Measurements from ENCODE around the gene HAGH. TPM values are rescaled to one million over a fixed set of nuclear protein-coding genes. Genes with fewer than 3 reads are reported as not detected.

Gene HAGH
- total RNA-seq, 3 donors from 2014 or later, result 34.4 to 45.9 (median 35.3) TPM

GRCh38 chr16:1789643-1790045, 37.0 kb downstream of the HAGH start:
- H3K9me3 Mint-ChIP-seq, result no peaks in the 10 kb centered on the region
- peaks cover 10% of the 10 kb centered on the region for H3K4me1 Mint-ChIP-seq (ENCODE audit: low read depth)
- ATAC-seq (no peak), DNase-seq (no peak)
- H3K4me3 Mint-ChIP-seq, result no peak overlapping the region
- no peaks in the 10 kb centered on the region for H3K27me3 Mint-ChIP-seq (ENCODE audit: low read depth)
- H3K36me3 Mint-ChIP-seq (ENCODE audit: insufficient read depth), result peaks cover 4% of the 10 kb centered on the region

DNA sequence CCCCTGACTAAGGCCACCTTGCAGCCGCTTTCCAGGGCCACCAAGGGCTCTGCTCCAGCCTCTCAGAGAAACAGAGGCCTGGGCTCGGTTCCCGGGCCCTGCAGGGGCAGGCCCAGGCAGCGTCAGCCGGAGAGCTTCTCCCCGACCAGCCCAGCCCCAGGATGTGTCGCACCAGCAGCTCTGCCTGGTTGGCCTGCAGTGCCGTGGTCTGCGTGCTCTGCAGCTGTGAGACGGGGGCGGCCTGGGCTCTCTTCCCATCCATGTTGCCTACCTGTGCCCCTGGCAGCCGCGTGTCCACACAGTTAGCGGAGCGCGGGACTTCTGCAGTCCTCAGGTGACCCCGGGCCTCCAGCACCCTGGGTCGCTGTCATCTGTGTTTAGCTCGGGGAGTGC, 37.9 kb downstream of the HAGH start:
- no peak overlapping the region for H3K4me3 Mint-ChIP-seq
- no peaks in the 10 kb centered on the region for H3K9me3 Mint-ChIP-seq
- H3K36me3 Mint-ChIP-seq (ENCODE audit: insufficient read depth), result peaks cover 4% of the 10 kb centered on the region
- DNase-seq (no peak), ATAC-seq (no peak)
- H3K4me1 Mint-ChIP-seq (ENCODE audit: low read depth), result peaks cover 12% of the 10 kb centered on the region
- H3K27me3 Mint-ChIP-seq (ENCODE audit: low read depth), result no peaks in the 10 kb centered on the region

DNA sequence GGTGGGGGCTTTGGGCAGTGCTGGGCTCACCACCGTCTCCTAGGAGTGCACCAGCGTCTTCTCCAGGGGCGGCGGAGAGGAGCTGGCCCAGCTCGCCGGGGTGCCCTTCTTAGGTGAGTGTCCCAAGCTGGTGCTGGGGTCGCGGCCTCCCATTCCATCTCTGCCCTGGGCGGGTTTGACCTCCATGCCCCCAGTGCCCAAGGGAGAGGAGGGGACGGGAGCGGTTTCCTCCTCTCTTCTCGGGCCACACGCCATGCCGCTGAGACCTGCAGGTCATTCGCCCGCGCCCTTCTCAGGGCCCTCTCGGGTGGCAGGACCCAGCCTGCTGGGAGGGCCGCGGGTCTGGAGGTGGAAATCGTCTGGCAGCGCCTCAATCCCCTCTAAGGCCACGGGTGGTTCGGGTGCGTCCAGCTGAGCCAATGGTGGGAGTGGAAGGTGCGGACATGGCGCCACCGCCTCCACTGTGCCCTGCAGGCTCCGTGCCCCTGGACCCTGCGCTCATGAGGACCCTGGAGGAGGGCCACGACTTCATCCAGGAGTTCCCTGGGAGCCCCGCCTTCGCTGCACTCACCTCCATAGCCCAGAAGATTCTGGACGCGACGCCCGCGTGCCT, 38.4 kb downstream of the HAGH start:
- Mint-ChIP-seq H3K36me3 (ENCODE audit: insufficient read depth) (peaks cover 4% of the 10 kb centered on the region), H3K4me1 (ENCODE audit: low read depth) (peaks cover 16% of the 10 kb centered on the region), H3K4me3 (no peak overlapping the region), H3K9me3 (no peaks in the 10 kb centered on the region), H3K27me3 (ENCODE audit: low read depth) (no peaks in the 10 kb centered on the region)
- DNase-seq (no peak), ATAC-seq (no peak)

DNA sequence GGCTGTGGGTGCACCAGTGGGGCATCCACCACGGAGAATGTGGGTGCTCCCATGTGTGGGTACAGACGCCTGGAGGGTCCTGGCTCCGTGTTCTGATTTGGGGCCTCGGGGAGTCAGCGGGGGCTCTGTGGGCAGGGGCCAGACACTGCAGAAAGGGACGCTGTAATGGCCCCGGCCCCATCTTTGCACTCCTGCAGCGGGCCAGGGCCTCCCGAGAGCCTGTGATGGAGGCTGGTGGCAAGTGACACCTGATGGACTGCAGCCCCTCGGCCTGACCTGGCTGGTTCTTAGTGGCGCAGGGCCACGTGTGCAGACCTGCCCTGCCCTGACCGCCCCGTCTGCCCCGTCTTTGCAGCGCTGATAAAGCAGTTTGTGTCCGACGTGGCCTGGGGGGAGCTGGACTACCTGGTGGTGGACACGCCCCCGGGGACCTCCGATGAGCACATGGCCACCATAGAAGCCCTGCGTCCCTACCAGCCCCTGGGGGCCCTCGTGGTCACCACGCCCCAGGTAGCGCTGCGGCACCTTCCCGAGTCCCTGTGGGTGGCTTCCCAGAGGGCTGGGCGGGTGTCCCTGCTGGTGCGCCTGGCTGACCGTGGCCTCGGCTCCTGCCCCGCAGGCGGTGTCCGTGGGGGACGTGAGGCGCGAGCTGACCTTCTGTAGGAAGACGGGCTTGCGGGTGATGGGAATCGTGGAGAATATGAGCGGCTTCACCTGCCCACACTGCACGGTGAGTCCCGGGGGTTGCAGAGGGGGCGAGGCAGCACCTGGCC, 39.1 kb downstream of the HAGH start:
- Mint-ChIP-seq H3K9me3 (no peaks in the 10 kb centered on the region), H3K4me3 (no peak overlapping the region), H3K4me1 (ENCODE audit: low read depth) (peaks cover 20% of the 10 kb centered on the region), H3K27me3 (ENCODE audit: low read depth) (no peaks in the 10 kb centered on the region), H3K36me3 (ENCODE audit: insufficient read depth) (peaks cover 4% of the 10 kb centered on the region)
- DNase-seq (no peak), ATAC-seq (no peak)

- no peaks in the 10 kb centered on the region for H3K9me3 Mint-ChIP-seq
- no peaks in the 10 kb centered on the region for H3K27me3 Mint-ChIP-seq (ENCODE audit: low read depth)
- ATAC-seq (no peak), DNase-seq (no peak)
- H3K4me1 Mint-ChIP-seq (ENCODE audit: low read depth), result peaks cover 20% of the 10 kb centered on the region
- no peak overlapping the region for H3K4me3 Mint-ChIP-seq
- H3K36me3 Mint-ChIP-seq (ENCODE audit: insufficient read depth), result peaks cover 4% of the 10 kb centered on the region
Observed at GRCh38 chr16:1787056-1787321, 39.6 kb downstream of the HAGH start.

- H3K27me3 Mint-ChIP-seq (ENCODE audit: low read depth), result no peaks in the 10 kb centered on the region
- H3K4me1 Mint-ChIP-seq (ENCODE audit: low read depth), result peaks cover 25% of the 10 kb centered on the region
- H3K36me3 Mint-ChIP-seq (ENCODE audit: insufficient read depth), result peaks cover 4% of the 10 kb centered on the region
- ATAC-seq (no peak), DNase-seq (no peak)
- H3K9me3 Mint-ChIP-seq, result no peaks in the 10 kb centered on the region
- H3K4me3 Mint-ChIP-seq, result no peak overlapping the region
Observed at GRCh38 chr16:1786242-1787055, 40.2 kb downstream of the HAGH start.

DNA sequence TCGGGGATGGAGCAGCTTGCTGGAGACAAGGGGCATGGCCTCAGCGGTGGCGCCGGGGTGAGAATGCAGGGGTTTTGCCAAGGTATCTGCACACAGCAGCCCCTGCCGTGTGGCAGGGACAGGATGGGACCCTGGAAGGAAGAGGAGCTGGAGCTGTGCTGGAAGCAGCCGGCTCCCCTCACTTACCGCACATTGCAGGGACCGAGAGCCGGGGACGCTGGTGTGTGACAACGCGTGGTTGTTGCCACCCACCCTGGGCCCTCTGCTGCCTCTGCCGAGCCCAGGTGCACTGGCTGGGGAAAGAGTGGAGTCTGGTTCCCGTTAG, 40.8 kb downstream of the HAGH start:
- no peak for DNase-seq
- Mint-ChIP-seq H3K4me1 (ENCODE audit: low read depth) (peaks cover 25% of the 10 kb centered on the region), H3K4me3 (no peak overlapping the region), H3K9me3 (no peaks in the 10 kb centered on the region), H3K27me3 (ENCODE audit: low read depth) (no peaks in the 10 kb centered on the region), H3K36me3 (ENCODE audit: insufficient read depth) (peaks cover 4% of the 10 kb centered on the region)
- no peak for ATAC-seq

- H3K27me3 Mint-ChIP-seq (ENCODE audit: low read depth), result no peaks in the 10 kb centered on the region
- H3K4me1 Mint-ChIP-seq (ENCODE audit: low read depth), result peaks cover 25% of the 10 kb centered on the region
- no peaks in the 10 kb centered on the region for H3K9me3 Mint-ChIP-seq
- no peak overlapping the region for H3K4me3 Mint-ChIP-seq
- H3K36me3 Mint-ChIP-seq (ENCODE audit: insufficient read depth), result peaks cover 4% of the 10 kb centered on the region
- no peak for DNase-seq
- no peak for ATAC-seq
Observed at GRCh38 chr16:1784977-1785845, 41.4 kb downstream of the HAGH start.

DNA sequence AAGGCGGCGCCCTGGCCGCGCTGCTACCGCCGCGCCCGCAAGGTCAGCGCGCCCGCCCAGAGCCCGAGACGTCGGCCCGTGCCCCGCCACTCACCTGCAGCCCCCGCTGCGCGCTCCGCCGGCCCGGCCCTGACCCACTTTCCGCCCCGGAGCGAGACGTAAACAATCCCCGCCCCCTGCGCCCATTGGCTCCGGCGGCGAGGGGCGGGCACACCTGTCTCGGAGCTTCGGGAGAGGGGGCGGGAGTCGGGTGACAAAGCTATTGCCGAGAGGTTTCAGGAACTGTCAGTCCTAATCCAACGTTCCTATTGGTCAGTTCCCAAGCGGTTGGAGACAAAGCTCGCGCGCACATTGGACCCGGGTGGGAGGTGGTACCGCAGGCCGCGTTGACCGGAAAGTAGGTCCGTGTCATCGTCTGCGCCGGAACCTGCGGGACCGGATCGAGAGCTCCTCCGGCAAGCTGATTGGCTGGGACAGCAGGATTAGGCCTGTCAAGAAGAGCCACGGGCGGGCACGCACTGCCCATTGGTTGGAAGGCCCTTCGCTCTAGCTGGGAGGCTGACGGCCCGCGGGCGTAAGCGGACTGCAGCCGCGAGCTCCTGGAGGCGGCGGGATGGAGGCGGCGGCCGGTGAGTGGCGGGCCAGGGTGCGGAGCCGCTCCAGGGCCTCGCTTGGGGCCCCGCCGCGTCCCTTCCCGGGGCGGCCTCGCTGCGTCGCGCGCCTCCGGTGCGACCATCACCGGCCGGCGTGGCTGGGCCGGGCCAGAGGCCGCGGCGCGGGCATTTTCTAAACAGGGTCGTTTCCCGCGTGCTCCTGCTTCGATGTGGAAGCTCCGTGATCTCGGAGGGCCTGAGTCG, 44.0 kb downstream of the HAGH start, which contains the start of the genes NUBP2 and SPSB3:
Gene NUBP2, plus strand, starts transcription at position 553 of the 857 bp plus-strand sequence. Its CDS starts 61 bp downstream, at position 614.
Gene SPSB3, minus strand, starts transcription at position 164 of the 857 bp plus-strand sequence. CDS start 1,088 bp downstream, outside the sequence.
- DNase-seq, result peak; percentile 95
- Mint-ChIP-seq H3K4me1 (ENCODE audit: low read depth) (peaks cover 25% of the 10 kb centered on the region), H3K4me3 (peak within 1 kb of the TSS; percentile 92), H3K27me3 (ENCODE audit: low read depth) (no peaks in the 10 kb centered on the region), H3K36me3 (ENCODE audit: insufficient read depth) (no peaks in the 10 kb centered on the region), H3K9me3 (no peaks in the 10 kb centered on the region)
- ATAC-seq, result peak; percentile 88 to 89

- ATAC-seq (peak; percentile 15 to 19), DNase-seq (no peak)
- Mint-ChIP-seq H3K9me3 (no peaks in the 10 kb centered on the region), H3K4me1 (ENCODE audit: low read depth) (peaks cover 24% of the 10 kb centered on the region), H3K27me3 (ENCODE audit: low read depth) (no peaks in the 10 kb centered on the region), H3K4me3 (peak overlapping the region; percentile 84), H3K36me3 (ENCODE audit: insufficient read depth) (no peaks in the 10 kb centered on the region)
Observed at GRCh38 chr16:1781758-1782407, 44.7 kb downstream of the HAGH start.

DNA sequence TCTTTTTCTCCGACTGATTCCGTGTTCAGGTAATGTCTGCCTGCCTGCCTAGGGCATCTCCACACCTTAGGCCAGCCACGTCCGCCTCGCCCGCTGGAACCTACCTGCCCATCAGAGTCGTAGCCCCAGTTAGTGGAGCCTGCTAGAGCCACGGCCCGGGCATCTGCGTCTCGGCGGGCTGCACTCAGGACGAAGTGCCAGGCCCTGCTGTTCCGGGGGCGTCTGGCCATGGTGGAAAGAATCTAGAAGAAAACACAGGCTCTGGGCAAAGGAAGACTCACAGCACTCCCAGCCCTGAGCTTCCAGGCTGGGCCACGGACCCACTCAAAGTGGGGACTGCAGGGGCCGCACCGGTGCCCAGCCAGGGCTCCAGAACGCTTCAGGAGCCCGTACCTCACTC, 45.4 kb downstream of the HAGH start:
- Mint-ChIP-seq H3K27me3 (ENCODE audit: low read depth) (no peaks in the 10 kb centered on the region), H3K4me3 (peak overlapping the region; percentile 81), H3K9me3 (no peaks in the 10 kb centered on the region), H3K4me1 (ENCODE audit: low read depth) (peaks cover 22% of the 10 kb centered on the region), H3K36me3 (ENCODE audit: insufficient read depth) (no peaks in the 10 kb centered on the region)
- DNase-seq (no peak), ATAC-seq (no peak)

DNA sequence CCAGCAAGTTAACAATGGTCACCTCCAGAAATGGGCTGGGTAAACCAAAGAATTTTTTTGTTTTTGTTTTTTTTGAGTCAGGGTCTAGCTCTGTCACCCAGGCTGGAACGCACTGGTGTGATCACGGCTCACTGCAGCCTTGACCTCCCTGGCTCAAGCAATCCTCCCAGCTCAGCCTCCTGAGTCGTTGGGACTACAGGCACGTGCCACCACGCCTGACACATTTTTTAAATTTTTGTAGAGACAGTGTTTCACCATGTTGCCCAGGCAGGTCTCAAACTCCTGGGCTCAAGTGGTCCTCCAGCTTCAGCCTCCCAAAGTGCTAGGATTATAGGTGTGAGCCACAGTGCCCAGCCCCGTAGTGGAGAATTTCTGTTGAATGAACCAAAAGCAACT, 46.0 kb downstream of the HAGH start:
- H3K27me3 Mint-ChIP-seq (ENCODE audit: low read depth), result no peaks in the 10 kb centered on the region
- peak overlapping the region; percentile 81 for H3K4me3 Mint-ChIP-seq
- H3K9me3 Mint-ChIP-seq, result no peaks in the 10 kb centered on the region
- DNase-seq, result no peak
- peaks cover 21% of the 10 kb centered on the region for H3K4me1 Mint-ChIP-seq (ENCODE audit: low read depth)
- no peaks in the 10 kb centered on the region for H3K36me3 Mint-ChIP-seq (ENCODE audit: insufficient read depth)
- ATAC-seq, result no peak
